ENCODE measurements around the gene LMF1. TPM values are rescaled to one million over a fixed set of nuclear protein-coding genes. Genes with fewer than 3 reads are reported as not detected.

The LMF1 gene
- total and polyA plus RNA-seq, 9 of the 15 experiments (the other 6 are each of a cell fraction or from before 2014, with no cell fraction given): 0.11 to 1.6 (median 0.55) TPM; not detected in 1

DNA sequence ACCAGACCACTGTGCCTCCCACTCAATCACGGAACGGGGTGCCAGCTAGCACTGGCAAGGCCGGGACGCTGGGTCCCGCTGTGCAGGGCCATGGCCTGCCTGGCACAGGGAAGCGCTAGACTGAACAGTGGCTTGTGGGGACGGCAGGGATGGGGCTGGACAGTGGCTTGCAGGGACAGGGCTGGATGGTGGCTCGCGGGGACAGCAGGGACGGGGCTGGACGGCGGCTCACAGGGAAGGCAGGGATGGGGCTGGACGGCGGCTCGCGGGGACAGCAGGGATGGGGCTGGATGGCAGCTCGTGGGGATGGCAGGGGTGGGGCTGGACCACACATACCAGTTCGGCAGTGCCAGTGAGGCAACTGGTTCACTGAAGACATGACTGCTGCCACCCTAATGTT, 32.6 kb downstream of the LMF1 start (continued):
- no peak for TF ChIP-seq ZC3H4 (CRISPR knock-in tag; IDR thresholded peaks at IDR 0.05; ENCODE audit: borderline replicate concordance)
- TF ChIP-seq, protein P1, sequence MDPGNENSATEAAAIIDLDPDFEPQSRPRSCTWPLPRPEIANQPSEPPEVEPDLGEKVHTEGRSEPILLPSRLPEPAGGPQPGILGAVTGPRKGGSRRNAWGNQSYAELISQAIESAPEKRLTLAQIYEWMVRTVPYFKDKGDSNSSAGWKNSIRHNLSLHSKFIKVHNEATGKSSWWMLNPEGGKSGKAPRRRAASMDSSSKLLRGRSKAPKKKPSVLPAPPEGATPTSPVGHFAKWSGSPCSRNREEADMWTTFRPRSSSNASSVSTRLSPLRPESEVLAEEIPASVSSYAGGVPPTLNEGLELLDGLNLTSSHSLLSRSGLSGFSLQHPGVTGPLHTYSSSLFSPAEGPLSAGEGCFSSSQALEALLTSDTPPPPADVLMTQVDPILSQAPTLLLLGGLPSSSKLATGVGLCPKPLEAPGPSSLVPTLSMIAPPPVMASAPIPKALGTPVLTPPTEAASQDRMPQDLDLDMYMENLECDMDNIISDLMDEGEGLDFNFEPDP (CRISPR knock-in tag; IDR thresholded peaks at IDR 0.05): no peak

DNA sequence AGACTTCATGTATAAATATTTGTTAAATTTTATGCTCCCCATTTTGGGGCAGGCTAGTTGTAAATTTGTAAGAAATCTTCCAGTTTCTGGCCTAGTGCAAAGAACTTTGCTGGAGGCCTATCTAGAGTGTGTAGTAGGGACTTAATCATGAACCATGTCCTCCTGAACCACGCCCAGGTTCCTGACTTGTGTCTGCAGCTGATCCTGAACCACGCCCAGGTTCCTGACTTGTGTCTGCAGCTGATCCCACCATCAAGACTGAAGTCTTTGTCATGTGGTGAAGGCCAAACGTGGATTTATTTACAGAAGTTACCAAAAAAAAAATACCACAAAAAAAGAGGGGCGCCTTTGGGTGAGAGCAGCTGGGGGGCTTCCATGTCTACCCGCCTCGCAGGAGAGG, 33.1 kb downstream of the LMF1 start:
- 6% methylated on average over 4 of the region's 6 CpGs for WGBS (ENCODE audit: insufficient coverage, low coverage, missing lambda C conversion rate)
- intact Hi-C loops (cut with micrococcal nuclease) (no loop called here), in situ Hi-C loops (cut with MboI) (no loop called here)
- no peaks in the 10 kb centered on the region for H3K9me3 ChIP-seq (replicated peaks; ENCODE audit: control insufficient read depth, insufficient read depth, low read depth, low read length)
- ATAC-seq (peak; percentile 72), FAIRE-seq (no peak), DNase-seq (ENCODE audit: extremely low read depth in 1 of 4, low spot score in 3 of 4) (peak in 3 of 4 experiments; percentile 44 to 51 (median 44))
- no peak overlapping the region for H3K4me2 ChIP-seq (ENCODE audit: insufficient read depth, low read length)
- BruUV-seq (replicated peaks): no TSS peak
- H2AFZ ChIP-seq (ENCODE audit: low read depth, low read length): no peak overlapping the region
- ChIA-PET POLR2A (interaction anchor here (0.5 to 1.5 kb wide), 2 partner anchors 13 to 56 kb away, joined by 3 to 4 read pairs; no protein-coding TSS in a partner anchor), CTCF (ENCODE audit: low intra/inter-chr PET ratio) (no interaction called here)
- H4K20me1 ChIP-seq (replicated peaks; ENCODE audit: control insufficient read depth, insufficient read depth, low read length): peaks cover 18% of the 10 kb centered on the region
- peaks cover 0 to 13% of the 10 kb centered on the region in 2 experiments; a peak in 1 of 5 replicates for H3K4me1 ChIP-seq (replicated peaks in 1 of 2; ENCODE audit: control insufficient read depth in 2 of 2, insufficient read depth in 2 of 2, low read length in 2 of 2)
- H3K4me3 ChIP-seq: no peak overlapping the region
- H3K79me2 ChIP-seq (ENCODE audit: control insufficient read depth, insufficient read depth, low read length): no peaks in the 10 kb centered on the region
- H3K9ac ChIP-seq (ENCODE audit: insufficient read depth in 1 of 2, low read depth in 2 of 2, low read length in 2 of 2): no peak overlapping the region
- no peaks in the 10 kb centered on the region for H3K36me3 ChIP-seq (ENCODE audit: control insufficient read depth, insufficient read depth, low read length)
- H3K9me1 ChIP-seq (ENCODE audit: control insufficient read depth, insufficient read depth, low read length): no peaks in the 10 kb centered on the region
- H3K27me3 ChIP-seq (ENCODE audit: control insufficient read depth in 2 of 2, insufficient read depth in 2 of 2, low read length in 2 of 2): peaks cover 72 to 80% of the 10 kb centered on the region in 2 experiments
- no peak overlapping the region for H3K27ac ChIP-seq (ENCODE audit: extremely low read depth, low read depth, low read length)
- TF ChIP-seq MCM5 (IDR thresholded peaks at IDR 0.05; ENCODE audit: low read depth) (no peak), ZBTB1 (CRISPR knock-in tag; IDR thresholded peaks at IDR 0.05; ENCODE audit: borderline replicate concordance, low read depth) (no peak), ZFX (CRISPR knock-in tag; IDR thresholded peaks at IDR 0.05) (no peak), SMAD1 (IDR thresholded peaks at IDR 0.05; ENCODE audit: low read depth, low read length, partially characterized antibody) (no peak)
- TF ChIP-seq, protein P2, sequence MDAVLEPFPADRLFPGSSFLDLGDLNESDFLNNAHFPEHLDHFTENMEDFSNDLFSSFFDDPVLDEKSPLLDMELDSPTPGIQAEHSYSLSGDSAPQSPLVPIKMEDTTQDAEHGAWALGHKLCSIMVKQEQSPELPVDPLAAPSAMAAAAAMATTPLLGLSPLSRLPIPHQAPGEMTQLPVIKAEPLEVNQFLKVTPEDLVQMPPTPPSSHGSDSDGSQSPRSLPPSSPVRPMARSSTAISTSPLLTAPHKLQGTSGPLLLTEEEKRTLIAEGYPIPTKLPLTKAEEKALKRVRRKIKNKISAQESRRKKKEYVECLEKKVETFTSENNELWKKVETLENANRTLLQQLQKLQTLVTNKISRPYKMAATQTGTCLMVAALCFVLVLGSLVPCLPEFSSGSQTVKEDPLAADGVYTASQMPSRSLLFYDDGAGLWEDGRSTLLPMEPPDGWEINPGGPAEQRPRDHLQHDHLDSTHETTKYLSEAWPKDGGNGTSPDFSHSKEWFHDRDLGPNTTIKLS (IDR thresholded peaks at IDR 0.05; ENCODE audit: borderline replicate concordance, low read depth): peak; percentile 26; the same call in 1 of the 2 replicates
- TF ChIP-seq, protein P3, sequence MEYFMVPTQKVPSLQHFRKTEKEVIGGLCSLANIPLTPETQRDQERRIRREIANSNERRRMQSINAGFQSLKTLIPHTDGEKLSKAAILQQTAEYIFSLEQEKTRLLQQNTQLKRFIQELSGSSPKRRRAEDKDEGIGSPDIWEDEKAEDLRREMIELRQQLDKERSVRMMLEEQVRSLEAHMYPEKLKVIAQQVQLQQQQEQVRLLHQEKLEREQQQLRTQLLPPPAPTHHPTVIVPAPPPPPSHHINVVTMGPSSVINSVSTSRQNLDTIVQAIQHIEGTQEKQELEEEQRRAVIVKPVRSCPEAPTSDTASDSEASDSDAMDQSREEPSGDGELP (CRISPR knock-in tag; IDR thresholded peaks at IDR 0.05; ENCODE audit: borderline replicate concordance): peak; percentile 65; the same call in 1 of the 2 replicates

Measured in K562 (cell line).